ENCODE measurements around the gene ARHGEF28.

DNA sequence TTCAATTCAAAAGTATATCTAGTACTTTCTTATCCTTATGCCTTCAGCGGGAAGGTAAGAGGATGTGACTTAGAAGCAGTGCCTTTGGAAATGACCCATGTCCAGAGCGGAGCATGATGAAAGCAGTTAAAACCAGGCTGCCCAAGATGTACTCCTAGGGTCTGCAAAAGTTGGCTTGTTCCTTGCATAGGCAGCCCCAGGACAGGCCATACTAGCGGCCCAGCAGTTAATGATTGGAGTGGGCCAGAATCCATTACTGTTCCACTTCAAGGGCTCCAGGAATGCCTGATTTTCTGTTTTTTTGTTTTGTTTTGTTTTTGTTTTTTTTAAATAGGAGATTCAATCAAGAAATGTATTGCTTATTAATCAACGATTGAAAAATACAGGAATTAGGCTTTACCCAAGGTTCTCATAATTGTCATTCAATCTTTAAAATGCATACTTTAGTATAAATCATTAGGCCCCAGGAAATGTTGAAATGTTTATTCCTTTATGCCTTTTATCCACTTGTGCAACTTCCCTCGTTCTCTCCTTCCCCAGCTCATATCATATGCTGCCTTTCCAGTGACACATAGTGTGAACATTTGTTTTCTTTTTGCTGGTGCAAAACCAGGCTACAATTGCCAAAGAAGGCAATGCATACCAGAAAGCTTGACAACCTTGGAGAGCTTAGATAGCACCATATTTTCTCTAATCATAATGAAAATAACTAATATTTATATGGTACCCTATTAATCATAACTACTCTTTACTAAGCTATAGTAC lies 190.8 kb downstream of the ARHGEF28 start:
- TF ChIP-seq CTCF (IDR thresholded peaks at IDR 0.05) = no peak
- TF ChIP-seq POLR2AphosphoS5 (IDR thresholded peaks at IDR 0.05) = no peak
- TF ChIP-seq POLR2A (IDR thresholded peaks at IDR 0.05; ENCODE audit: low read depth) = no peak
